Upper lobe of left lung (tissue), 4 donors: Measurements from ENCODE around the gene KIF2C.

Experiments used
- CTCF ChIP-seq, 6 experiments: fragments of 450-650 bp in 4 of 6; fragments of 200-600 bp in 2 of 6; sonication (generic) in 2 of 6; IDR thresholded peaks; one replicate each; pipeline ENCODE4 v1.5.1; 2016 to 2019; ENCODE audit warnings: antibody characterized with exemption in 6 of 6
- EP300 ChIP-seq, 4 donors: sonication (generic); formaldehyde crosslinking; IDR thresholded peaks; one replicate each; pipeline ENCODE4 v1.5.1; 2017; ENCODE audit warnings: antibody characterized with exemption in 4 of 4, control low read depth in 2 of 4
- POLR2A ChIP-seq, 4 donors: fragments of 450-650 bp; IDR thresholded peaks; one replicate each; pipeline ENCODE4 v1.5.1; 2016 to 2017; ENCODE audit warnings: antibody characterized with exemption in 4 of 4, mild to moderate bottlenecking in 2 of 4

- TF ChIP-seq CTCF (IDR thresholded peaks at IDR 0.05) (no peak), POLR2A (IDR thresholded peaks at IDR 0.05) (no peak), EP300 (IDR thresholded peaks at IDR 0.05) (no peak)
These were observed 77.7 kb downstream of the KIF2C start for GRCh38 chr1:44817307-44817706.
